GM12891 (cell line): ENCODE data around the gene CAPNS1.

Source experiments
- POLR2A ChIP-seq: IDR thresholded peaks from 2 replicates; pipeline ENCODE4 v1.6.1; 2011; ENCODE audit warnings: low read depth, low read length, control low read depth
- POLR2AphosphoS5 ChIP-seq: IDR thresholded peaks from 2 replicates; pipeline ENCODE4 v1.6.1; 2011; ENCODE audit warnings: low read depth, low read length, control low read depth
- POU2F2 ChIP-seq: IDR thresholded peaks from 2 replicates; pipeline ENCODE4 v1.6.1; 2011; ENCODE audit warnings: low read depth, mild to moderate bottlenecking, control low read depth, low read length, moderate library complexity
- SPI1 ChIP-seq: IDR thresholded peaks from 2 replicates; pipeline ENCODE4 v1.6.1; 2011; ENCODE audit warnings: low read depth, low read length, control low read depth
- TAF1 ChIP-seq: IDR thresholded peaks from 2 replicates; pipeline ENCODE4 v1.6.1; 2011; ENCODE audit warnings: low read depth, low read length, control low read depth

DNA sequence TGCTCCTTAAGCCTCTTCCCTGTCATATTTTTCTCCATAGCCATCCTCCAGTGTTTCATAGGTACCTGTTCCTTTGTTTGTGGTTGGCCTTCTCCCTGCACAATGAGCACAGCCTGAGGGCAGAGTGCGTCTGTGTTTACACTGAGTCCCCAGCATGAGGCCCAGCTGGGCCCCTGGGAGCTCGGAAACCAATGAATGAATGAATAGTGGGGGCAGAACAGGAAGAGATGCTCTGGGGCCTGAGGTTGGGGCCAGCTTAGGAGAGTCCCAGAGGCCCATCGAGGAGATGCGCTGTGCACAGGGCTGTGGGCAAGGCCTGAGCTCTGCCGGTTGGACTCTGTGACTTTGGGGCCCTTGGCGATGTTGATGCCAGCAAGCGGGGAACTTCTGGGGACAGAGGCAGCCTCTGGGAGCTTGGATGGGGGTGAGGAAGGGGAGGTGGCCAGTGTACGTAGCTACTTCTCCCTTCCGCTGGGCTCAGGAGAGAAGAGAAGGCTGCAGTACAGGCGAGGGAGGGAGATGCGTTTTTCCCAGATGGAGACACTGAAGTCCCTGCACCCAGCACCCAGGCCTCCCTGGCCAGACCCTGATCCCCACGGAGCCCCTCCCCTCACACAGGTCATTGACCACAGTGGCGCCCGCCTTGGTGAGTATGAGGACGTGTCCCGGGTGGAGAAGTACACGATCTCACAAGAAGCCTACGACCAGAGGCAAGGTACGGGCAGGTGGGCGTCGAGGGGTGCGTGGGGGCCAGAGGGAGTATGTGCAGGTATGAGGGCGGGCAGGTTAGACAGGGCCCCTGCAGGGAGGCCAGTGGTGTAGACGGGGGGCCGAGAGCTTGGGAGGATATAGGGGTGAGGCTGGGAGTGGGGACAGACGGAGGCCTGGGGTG lies 19.5 kb upstream of the CAPNS1 start:
- no peak for TF ChIP-seq POLR2AphosphoS5
- no peak for TF ChIP-seq POLR2A
- TF ChIP-seq TAF1: no peak
- no peak for TF ChIP-seq SPI1
- TF ChIP-seq POU2F2: no peak
